Right lobe of liver (tissue), 6 donors: ENCODE data around the gene RAB1B. TPM values are rescaled to one million over a fixed set of nuclear protein-coding genes. Genes with fewer than 3 reads are reported as not detected.

Experiments used
- ATAC-seq, 4 donors: fragments of 200-7000 bp; cut with Tn5 transposase; one replicate each; pipeline ENCODE4 v1.9.1; 2020; ENCODE audit warnings: mild to moderate bottlenecking in 4 of 4, moderate library complexity in 4 of 4
- DNase-seq, 3 donors: peaks; one replicate each; pipeline ENCODE4 v3.0.0-alpha.2; 2020
- H3K27ac ChIP-seq, 3 donors: fragments of 200-600 bp; one replicate each; pipeline ENCODE4 v1.8.0; 2022
- H3K27me3 ChIP-seq, 2 donors: fragments of 200-600 bp; one replicate each; pipeline ENCODE4 v1.8.0; 2022
- H3K36me3 ChIP-seq, 4 donors: fragments of 200-600 bp; sonication (generic) in 1 of 4; one replicate each; pipeline versions ENCODE4 v1.5.1 to v1.8.0; 2017 to 2022; ENCODE audit warnings: control low read depth in 1 of 4
- H3K4me1 ChIP-seq, 4 donors: fragments of 200-600 bp; sonication (generic) in 1 of 4; one replicate each; pipeline versions ENCODE4 v1.5.1 to v1.8.0; 2017 to 2022; ENCODE audit warnings: control low read depth in 1 of 4
- H3K4me3 ChIP-seq, 3 donors: fragments of 200-600 bp; one replicate each; pipeline ENCODE4 v1.8.0; 2022
- H3K9me3 ChIP-seq, 4 donors: fragments of 200-600 bp; sonication (generic) in 1 of 4; one replicate each; pipeline versions ENCODE4 v1.5.1 to v1.8.0; 2017 to 2022; ENCODE audit warnings: control low read depth in 1 of 4
- CTCF ChIP-seq, 4 donors: fragments of 200-600 bp in 3 of 4; fragments of 450-650 bp in 1 of 4; IDR thresholded peaks; one replicate each; pipeline versions ENCODE4 v1.5.1 to v1.8.0; 2016 to 2022; ENCODE audit warnings: antibody characterized with exemption in 4 of 4, mild to moderate bottlenecking in 2 of 4
- POLR2A ChIP-seq: fragments of 450-650 bp; IDR thresholded peaks from one replicate; pipeline ENCODE4 v1.6.1; 2017; ENCODE audit warnings: antibody characterized with exemption, mild to moderate bottlenecking
- WGBS: methylation state at CpG from one replicate; pipeline ENCODE4 v1.1.6; 2018; ENCODE audit warnings: low coverage, low lambda C conversion rate; ENCODE audit not compliant: insufficient coverage; ENCODE audit errors: missing lambda C conversion rate; 5-methylcytosine and 5-hydroxymethylcytosine counted together
- intact Hi-C, 2 donors: fragments of 100-400 bp; cut with DNase I; formaldehyde crosslinking; loops; one replicate each; pipeline versions ENCODE4 v1.11.2 to v1.14.1; 2022
- total RNA-seq, 6 experiments: library from RNA; depleted of rRNA in 2 of 6; stranded (reverse); fragments of >200 nt in 2 of 6; fragmentation: NEBNext Ultra II Directional in 3 of 6; extraction: Animal tissue kit (Norgen Biotek cat#: 25700) in 3 of 6; gene quantifications; one replicate each; pipeline versions ENCODE4 v1.1.0 to v1.2.4, GENCODE V29; 2016 to 2023
- donor health status: DM: no; HTN: yes; CAD: no.
- donor health status: DM: no; HTN: no; CAD: no.
- donor health status: DM: no; HTN: no; CAD: no.
- donor health status: DM: no; HTN: yes; CAD: no.
- donor health status: DM: no; HTN: yes; CAD: no.

The RAB1B gene
- total RNA-seq, 6 experiments from 2014 or later: 52.3 to 69.0 (median 59.6) TPM

DNA sequence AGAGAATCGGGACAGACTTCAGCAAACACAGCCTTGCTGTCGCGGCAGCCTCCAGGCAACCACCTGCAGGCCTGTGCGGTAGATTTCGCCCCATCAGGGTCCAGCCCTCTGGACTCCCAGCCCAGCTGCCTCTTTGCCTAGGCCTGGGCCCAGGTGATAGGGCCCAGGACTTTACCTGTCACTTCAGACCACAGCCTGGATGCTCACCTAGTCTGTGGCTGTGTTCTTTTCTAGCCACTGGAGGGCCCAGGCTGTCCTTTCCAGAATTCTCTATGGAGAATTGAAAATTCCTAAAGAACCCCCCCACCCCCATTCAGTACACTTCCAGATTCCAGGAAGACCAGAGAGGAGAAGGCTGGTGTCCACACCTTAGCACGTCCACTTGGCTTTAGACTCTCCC is 30.6 kb upstream of the RAB1B start:
- intact Hi-C loops: no loop called here
- Histone ChIP-seq H3K4me1 (no peaks in the 10 kb centered on the region), H3K36me3 (peaks cover 0 to 4% (median 0%) of the 10 kb centered on the region in 4 donors), H3K27ac (no peak overlapping the region), H3K9me3 (no peaks in the 10 kb centered on the region), H3K27me3 (no peaks in the 10 kb centered on the region), H3K4me3 (no peak overlapping the region)
- no peak for ATAC-seq
- DNase-seq: no peak
- WGBS: no CpG with 5 or more reads among the region's 6 CpGs
- TF ChIP-seq CTCF (IDR thresholded peaks at IDR 0.05) (no peak), POLR2A (no peak)

GRCh38 chr11:66238786-66239413 is 29.5 kb upstream of the RAB1B start:
- TF ChIP-seq CTCF (IDR thresholded peaks at IDR 0.05) (no peak), POLR2A (no peak)
- H3K27me3 ChIP-seq: no peaks in the 10 kb centered on the region
- H3K36me3 ChIP-seq: peaks cover 0 to 4% (median 0%) of the 10 kb centered on the region in 4 donors
- ATAC-seq (no peak), DNase-seq (no peak)
- no peaks in the 10 kb centered on the region for H3K4me1 ChIP-seq
- no peaks in the 10 kb centered on the region for H3K9me3 ChIP-seq
- 100% methylated on average over 3 of the region's 17 CpGs for WGBS
- H3K27ac ChIP-seq: no peak overlapping the region
- no peak overlapping the region for H3K4me3 ChIP-seq
- intact Hi-C loops: no loop called here

DNA sequence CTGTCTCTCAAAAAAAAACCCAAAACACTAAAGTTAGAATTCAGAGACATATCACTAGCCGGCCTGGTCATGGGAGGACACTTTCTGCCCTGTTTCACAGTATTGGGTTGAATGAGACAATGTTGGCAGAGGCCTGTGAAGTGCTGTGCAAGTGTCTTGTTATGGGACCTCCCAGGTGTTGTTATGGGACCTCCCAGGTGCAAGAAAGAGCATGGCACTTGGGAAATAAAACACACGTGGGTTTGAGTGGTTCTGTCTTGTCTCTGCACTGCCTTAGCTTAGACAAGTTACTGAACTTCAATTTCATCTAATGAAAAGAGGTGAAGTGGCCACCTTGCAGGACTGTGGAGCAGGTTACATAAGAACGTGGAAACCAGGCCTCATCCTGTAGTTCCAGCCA is 28.9 kb upstream of the RAB1B start:
- H3K4me3 ChIP-seq: no peak overlapping the region
- H3K4me1 ChIP-seq: no peaks in the 10 kb centered on the region
- H3K27ac ChIP-seq: no peak overlapping the region
- H3K27me3 ChIP-seq: no peaks in the 10 kb centered on the region
- DNase-seq: no peak
- 92% methylated on average over 2 of the region's 3 CpGs for WGBS
- ATAC-seq: no peak
- no peaks in the 10 kb centered on the region for H3K9me3 ChIP-seq
- peaks cover 0 to 4% (median 0%) of the 10 kb centered on the region in 4 donors for H3K36me3 ChIP-seq
- intact Hi-C loops: no loop called here
- no peak for TF ChIP-seq CTCF (IDR thresholded peaks at IDR 0.05)
- TF ChIP-seq POLR2A: no peak

DNA sequence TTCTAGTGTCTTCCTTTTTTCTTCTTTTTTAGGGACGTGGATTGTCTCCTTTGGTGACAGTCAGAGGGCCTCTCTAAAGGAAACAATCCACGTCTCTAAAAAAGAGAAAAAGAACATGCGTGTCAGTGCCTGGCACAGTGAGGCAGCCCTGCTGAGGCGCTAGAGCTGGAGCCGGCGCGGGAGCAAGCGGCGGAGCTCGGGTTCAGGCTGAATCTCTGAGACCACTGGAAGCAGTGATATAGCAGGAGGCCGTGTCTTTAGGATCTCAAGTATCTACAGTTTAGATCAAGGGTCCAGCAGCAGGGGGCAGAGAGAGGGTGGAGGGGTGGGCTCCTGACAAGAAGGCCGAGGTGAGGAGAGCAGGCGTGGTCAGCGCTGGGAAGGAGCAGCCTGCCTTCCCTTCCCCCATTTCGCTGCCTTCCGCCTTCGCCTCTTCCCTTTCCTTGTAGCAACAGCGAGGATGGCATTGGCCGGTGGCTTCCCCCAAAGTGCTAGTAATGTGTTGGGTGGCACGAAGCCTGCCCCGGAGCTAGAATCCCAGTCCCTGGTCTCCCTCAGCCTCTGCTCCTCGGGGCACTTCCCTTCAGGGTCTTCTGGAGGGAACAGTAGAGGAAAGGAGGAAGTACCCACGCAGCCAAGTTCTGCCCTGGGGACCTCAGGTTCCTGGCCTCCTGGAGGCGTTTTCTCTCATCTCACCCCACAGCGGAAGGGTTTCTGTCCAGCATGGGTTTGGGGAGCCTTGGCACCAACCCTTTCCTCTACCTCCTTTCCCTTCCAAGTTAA is 28.2 kb upstream of the RAB1B start:
- H3K36me3 ChIP-seq: peaks cover 0 to 4% (median 0%) of the 10 kb centered on the region in 4 donors
- TF ChIP-seq POLR2A (no peak), CTCF (IDR thresholded peaks at IDR 0.05) (no peak)
- H3K27ac ChIP-seq: no peak overlapping the region
- H3K27me3 ChIP-seq: no peaks in the 10 kb centered on the region
- no peak for DNase-seq
- H3K4me1 ChIP-seq: no peaks in the 10 kb centered on the region
- WGBS: 89% methylated on average over 12 of the region's 25 CpGs
- intact Hi-C loops: no loop called here
- H3K4me3 ChIP-seq: no peak overlapping the region
- H3K9me3 ChIP-seq: no peaks in the 10 kb centered on the region
- no peak for ATAC-seq
